IMR-90 (cell line): ENCODE data around the gene PPM1M. TPM values are rescaled to one million over a fixed set of nuclear protein-coding genes. Genes with fewer than 3 reads are reported as not detected.

Experiments
- ATAC-seq: fragments of 200-7000 bp; cut with Tn5 transposase; 2 replicates; pipeline ENCODE4 v1.9.1; 2020; ENCODE audit warnings: low read depth, mild to moderate bottlenecking, moderate library complexity
- BruUV-seq: library from RNA; stranded (reverse); fragments of 400-500 nt; replicated peaks from 2 replicates; lab custom pipeline; 2021; lab: Mats Ljungman, UMichigan
- CTCF ChIA-PET: fragments of 300-600 bp; formaldehyde crosslinking; extraction: SDS; loops from one replicate; lab custom pipeline; 2021; ENCODE audit warnings: antibody characterized with exemption; lab: Yijun Ruan, JAX
- POLR2A ChIA-PET: fragments of 300-600 bp; sonication (Branson Sonifier 250); formaldehyde crosslinking; loops from one replicate; lab custom pipeline; 2022; ENCODE audit warnings: antibody characterized with exemption; ENCODE audit not compliant: unreplicated experiment; lab: Charles Lee
- DNase-seq: peaks from one replicate; pipeline ENCODE4 v3.0.0; 2013
- H2AFZ ChIP-seq: replicated peaks from 2 replicates; pipeline ENCODE3; 2013; ENCODE audit warnings: low read length, mild to moderate bottlenecking; ENCODE audit not compliant: poor library complexity
- H2AK5ac ChIP-seq: 2 replicates; pipeline ENCODE4 v1.6.1; 2013; ENCODE audit warnings: low read depth, low read length, inconsistent platforms
- H2AK9ac ChIP-seq: replicated peaks from 2 replicates; pipeline ENCODE3; 2013; ENCODE audit warnings: mild to moderate bottlenecking, low read depth, low read length, moderate library complexity; ENCODE audit not compliant: poor library complexity
- H2BK120ac ChIP-seq: 2 replicates; pipeline ENCODE4 v1.6.1; 2013; ENCODE audit warnings: low read depth, low read length, inconsistent platforms
- H2BK15ac ChIP-seq: 3 replicates; pipeline ENCODE4 v1.6.1; 2013; ENCODE audit warnings: low read depth, low read length, inconsistent platforms
- H2BK20ac ChIP-seq: 2 replicates; pipeline ENCODE4 v1.6.1; 2013; ENCODE audit warnings: low read depth, mild to moderate bottlenecking, inconsistent platforms, low read length, moderate library complexity
- H2BK5ac ChIP-seq: 2 replicates; pipeline ENCODE4 v1.6.1; 2013; ENCODE audit warnings: mild to moderate bottlenecking, low read depth, low read length, inconsistent platforms; ENCODE audit not compliant: poor library complexity, severe bottlenecking
- H3K14ac ChIP-seq: replicated peaks from 2 replicates; pipeline ENCODE4 v1.6.1; 2013; ENCODE audit warnings: low read depth, low read length, inconsistent platforms
- H3K18ac ChIP-seq: 2 replicates; pipeline ENCODE4 v1.6.1; 2013; ENCODE audit warnings: low read depth, low read length, control low read depth
- H3K23ac ChIP-seq: 2 replicates; pipeline ENCODE4 v1.6.1; 2013; ENCODE audit warnings: low read depth, low read length, inconsistent platforms
- H3K27ac ChIP-seq: 2 replicates; pipeline ENCODE4 v1.5.1; 2013; ENCODE audit warnings: mild to moderate bottlenecking, control low read depth, low read length; ENCODE audit not compliant: insufficient read depth
- H3K27me3 ChIP-seq: 2 replicates; pipeline ENCODE4 v1.6.1; 2013; ENCODE audit warnings: low read length; ENCODE audit not compliant: control insufficient read depth, insufficient read depth
- H3K36me3 ChIP-seq: 2 replicates; pipeline ENCODE4 v1.6.1; 2013; ENCODE audit warnings: low read length, mixed read lengths; ENCODE audit not compliant: control insufficient read depth, insufficient read depth
- H3K4ac ChIP-seq: 2 replicates; pipeline ENCODE4 v1.6.1; 2013; ENCODE audit warnings: low read depth, low read length, inconsistent platforms
- H3K4me1 ChIP-seq: 2 replicates; pipeline ENCODE4 v1.6.1; 2013; ENCODE audit warnings: low read length, mixed read lengths; ENCODE audit not compliant: control insufficient read depth, insufficient read depth
- H3K4me2 ChIP-seq: 2 replicates; pipeline ENCODE4 v1.6.1; 2013; ENCODE audit warnings: low read depth, mild to moderate bottlenecking, control low read depth, low read length, moderate library complexity
- H3K4me3 ChIP-seq: 2 replicates; pipeline ENCODE4 v1.5.1; 2013; ENCODE audit warnings: low read depth, mild to moderate bottlenecking, control low read depth, low read length, moderate library complexity; ENCODE audit not compliant: insufficient read depth
- H3K56ac ChIP-seq: 2 replicates; pipeline ENCODE4 v1.6.1; 2013; ENCODE audit warnings: low read length, inconsistent platforms; ENCODE audit not compliant: insufficient read depth; ENCODE audit errors: extremely low read depth
- H3K79me1 ChIP-seq, 2 experiments: 2 replicates each; pipeline ENCODE4 v1.6.1; 2013; ENCODE audit warnings: low read length in 2 of 2, inconsistent platforms in 1 of 2, low read depth in 1 of 2
- H3K9ac ChIP-seq: 2 replicates; pipeline ENCODE4 v1.6.1; 2013; ENCODE audit warnings: low read depth, low read length, control low read depth
- H3K9me1 ChIP-seq: 2 replicates; pipeline ENCODE4 v1.6.1; 2013; ENCODE audit warnings: low read length, inconsistent platforms; ENCODE audit not compliant: insufficient read depth
- H3K9me3 ChIP-seq: 2 replicates; pipeline ENCODE4 v1.6.1; 2013; ENCODE audit warnings: low read length; ENCODE audit not compliant: control insufficient read depth, insufficient read depth
- H4K20me1 ChIP-seq: 2 replicates; pipeline ENCODE4 v1.6.1; 2013; ENCODE audit warnings: low read length, inconsistent platforms; ENCODE audit not compliant: insufficient read depth
- H4K5ac ChIP-seq: 2 replicates; pipeline ENCODE4 v1.6.1; 2013; ENCODE audit warnings: mild to moderate bottlenecking, low read depth, low read length, control low read depth
- H4K8ac ChIP-seq, 2 experiments: 2 replicates each; pipeline ENCODE4 v1.6.1; 2013; ENCODE audit warnings: low read depth in 2 of 2, low read length in 2 of 2, control low read depth in 1 of 2, inconsistent platforms in 1 of 2
- H4K91ac ChIP-seq: 2 replicates; pipeline ENCODE4 v1.6.1; 2013; ENCODE audit warnings: low read depth, low read length, inconsistent platforms; ENCODE audit not compliant: insufficient read depth
- CEBPB ChIP-seq: IDR thresholded peaks from 2 replicates; pipeline ENCODE4 v1.6.1; 2012; ENCODE audit warnings: low read depth, low read length, improper control_type of control experiment
- CHD1 ChIP-seq: IDR thresholded peaks from 2 replicates; pipeline ENCODE4 v1.6.1; 2012; ENCODE audit warnings: low read depth, low read length, improper control_type of control experiment
- FOS ChIP-seq: fragments of 150-350 bp; IDR thresholded peaks from 2 replicates; pipeline ENCODE4 v1.6.1; 2016; ENCODE audit warnings: low read depth, low read length
- MAZ ChIP-seq: IDR thresholded peaks from 2 replicates; pipeline ENCODE4 v1.6.1; 2012; ENCODE audit warnings: low read depth, mild to moderate bottlenecking, low read length, improper control_type of control experiment, moderate library complexity, borderline replicate concordance
- MXI1 ChIP-seq: IDR thresholded peaks from 2 replicates; pipeline ENCODE4 v1.6.1; 2012; ENCODE audit warnings: low read depth, mild to moderate bottlenecking, low read length, moderate library complexity, borderline replicate concordance
- POLR2A ChIP-seq: IDR thresholded peaks from 2 replicates; pipeline ENCODE4 v1.6.1; 2012; ENCODE audit warnings: mild to moderate bottlenecking, low read depth, low read length
- RAD21 ChIP-seq: IDR thresholded peaks from 2 replicates; pipeline ENCODE4 v1.6.1; 2012; ENCODE audit warnings: low read length, improper control_type of control experiment
- RCOR1 ChIP-seq: IDR thresholded peaks from 2 replicates; pipeline ENCODE4 v1.6.1; 2012; ENCODE audit warnings: mild to moderate bottlenecking, low read length, improper control_type of control experiment; ENCODE audit not compliant: insufficient replicate concordance
- RFX5 ChIP-seq: IDR thresholded peaks from 2 replicates; pipeline ENCODE4 v1.8.0; 2012; ENCODE audit warnings: low read depth, mild to moderate bottlenecking, low read length, moderate library complexity
- SMC3 ChIP-seq: fragments of 150-350 bp; IDR thresholded peaks from 2 replicates; pipeline ENCODE4 v1.6.1; 2016; ENCODE audit warnings: low read depth, mild to moderate bottlenecking, antibody characterized with exemption, low read length, moderate library complexity
- WGBS, 2 experiments: methylation state at CpG; one replicate each; pipeline versions ENCODE4 v1.1.5 to v1.1.7; 2013; ENCODE audit warnings: missing lambda C conversion rate in 2 of 2; ENCODE audit not compliant: insufficient read length in 1 of 2; ENCODE audit errors: extremely low coverage in 2 of 2; 5-methylcytosine and 5-hydroxymethylcytosine counted together
- dilution Hi-C: fragments of 300-500 bp; cut with HindIII; formaldehyde crosslinking; loops from one replicate; pipeline ENCODE4 v1.14.3; 2018; ENCODE audit warnings: low sequenced_read_pairs; ENCODE audit not compliant: unreplicated experiment
- in situ Hi-C: fragments of 300-500 bp; cut with MboI; formaldehyde crosslinking; loops from 3 replicates; pipeline ENCODE4 v1.14.3; 2019; ENCODE audit warnings: low sequenced_read_pairs, inconsistent platforms, mixed read lengths
- intact Hi-C: fragments of 100-400 bp; cut with micrococcal nuclease; formaldehyde crosslinking; loops from 2 replicates; pipeline ENCODE4 v1.10.0; 2022
- polyA plus RNA-seq, 3 experiments: library from polyadenylated mRNA; depleted of rRNA; stranded (reverse); fragments of >200 nt; gene quantifications; 2 replicates each; pipeline ENCODE4 v1.2.3, GENCODE V29; 2012; ENCODE audit warnings: low replicate concordance in 1 of 3
- total RNA-seq: library from RNA; depleted of rRNA; stranded (reverse); fragments of >200 nt; gene quantifications from 2 replicates; pipeline ENCODE4 v1.2.3, GENCODE V29; 2012
- TF ChIP-seq, protein P1 (sequence below): fragments of 150-350 bp; IDR thresholded peaks from 2 replicates; pipeline ENCODE4 v1.6.1; 2017; ENCODE audit warnings: mild to moderate bottlenecking, antibody characterized with exemption, low read length, low read depth
- TF ChIP-seq, protein P2 (sequence below): fragments of 150-350 bp; IDR thresholded peaks from 2 replicates; pipeline ENCODE4 v1.6.1; 2016; ENCODE audit warnings: low read depth, mild to moderate bottlenecking, low read length, moderate library complexity, borderline replicate concordance
- TF ChIP-seq, protein P3 (sequence below): conservative IDR thresholded peaks from 2 replicates; pipeline ENCODE4 v1.5.1; 2012; ENCODE audit warnings: mild to moderate bottlenecking, low read depth, low read length, improper control_type of control experiment

Gene PPM1M
- total and polyA plus RNA-seq, 2 of the 4 experiments (the other 2 are of a cell fraction): 12.2 to 18.1 TPM

DNA sequence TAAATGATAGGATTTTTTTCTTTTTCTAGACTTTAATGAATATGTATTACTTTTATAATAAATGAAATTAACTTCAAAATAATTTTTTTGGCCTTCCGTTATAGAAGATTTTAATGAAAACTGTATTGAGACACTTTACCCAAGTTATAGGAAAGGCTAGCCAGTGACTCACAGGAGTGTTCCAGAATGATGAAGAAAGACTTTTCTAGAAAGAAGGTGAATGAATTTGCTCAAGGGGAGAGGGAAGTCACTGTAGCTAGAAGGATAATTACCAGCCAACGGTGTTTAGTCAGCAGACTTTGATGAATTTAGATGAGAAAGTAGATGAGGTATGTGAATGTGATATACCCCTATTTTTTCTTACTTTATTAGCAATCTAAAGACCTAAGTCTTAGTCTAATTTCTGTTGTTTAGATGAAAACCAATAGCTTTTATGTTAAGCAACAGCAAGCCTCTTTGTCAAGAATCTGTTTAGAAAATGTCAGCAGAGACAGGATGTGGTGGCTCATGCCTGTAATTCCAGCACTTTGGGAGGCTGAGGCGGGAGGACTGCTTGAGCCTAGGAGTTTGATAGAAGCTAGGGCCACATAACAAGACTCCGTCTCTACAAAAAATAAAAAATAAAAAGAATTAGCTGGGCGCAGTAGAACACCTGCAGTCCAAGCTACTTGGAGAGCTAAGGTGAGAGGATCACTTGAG lies 44.4 kb upstream of the PPM1M start:
- Histone ChIP-seq H3K27me3 (no peaks in the 10 kb centered on the region), H3K27ac (no peak overlapping the region), H3K14ac (peak overlapping the region; percentile 51), H3K36me3 (peaks cover 44% of the 10 kb centered on the region), H3K9ac (no peak overlapping the region), H2BK5ac (peak overlapping the region; percentile 31), H2BK20ac (no peak overlapping the region), H4K8ac (0 out of 4 replicates have a peak overlapping the region, but pooled peaks of 1 of the 2 experiments have one; percentile 30), H3K9me3 (no peaks in the 10 kb centered on the region), H3K23ac (peak overlapping the region; percentile 61; the same call in 1 of the 2 replicates), H3K18ac (no peak overlapping the region; the same call in 1 of the 2 replicates), H3K56ac (no peak overlapping the region), H3K4me1 (peaks cover 20% of the 10 kb centered on the region), H2AFZ (no peak overlapping the region), H4K5ac (no peak overlapping the region), H3K79me1 (peaks cover 29 to 75% of the 10 kb centered on the region in 2 experiments), H2AK5ac (0 out of 2 replicates have a peak overlapping the region, but pooled peaks have one; percentile 52), H3K4ac (no peak overlapping the region; the same call in 1 of the 2 replicates), H4K91ac (no peak overlapping the region), H3K9me1 (peaks cover 25% of the 10 kb centered on the region), H2BK15ac (no peak overlapping the region), H4K20me1 (peaks cover 12% of the 10 kb centered on the region), H2AK9ac (no peak overlapping the region), H2BK120ac (0 out of 2 replicates have a peak overlapping the region, but pooled peaks have one; percentile 32), H3K4me3 (no peak overlapping the region), H3K4me2 (no peak overlapping the region; the same call in 1 of the 2 replicates)
- dilution Hi-C loops: no loop called here
- TF ChIP-seq CEBPB: no peak
- TF ChIP-seq, protein P1, sequence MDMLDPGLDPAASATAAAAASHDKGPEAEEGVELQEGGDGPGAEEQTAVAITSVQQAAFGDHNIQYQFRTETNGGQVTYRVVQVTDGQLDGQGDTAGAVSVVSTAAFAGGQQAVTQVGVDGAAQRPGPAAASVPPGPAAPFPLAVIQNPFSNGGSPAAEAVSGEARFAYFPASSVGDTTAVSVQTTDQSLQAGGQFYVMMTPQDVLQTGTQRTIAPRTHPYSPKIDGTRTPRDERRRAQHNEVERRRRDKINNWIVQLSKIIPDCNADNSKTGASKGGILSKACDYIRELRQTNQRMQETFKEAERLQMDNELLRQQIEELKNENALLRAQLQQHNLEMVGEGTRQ: no peak
- TF ChIP-seq, protein P2, sequence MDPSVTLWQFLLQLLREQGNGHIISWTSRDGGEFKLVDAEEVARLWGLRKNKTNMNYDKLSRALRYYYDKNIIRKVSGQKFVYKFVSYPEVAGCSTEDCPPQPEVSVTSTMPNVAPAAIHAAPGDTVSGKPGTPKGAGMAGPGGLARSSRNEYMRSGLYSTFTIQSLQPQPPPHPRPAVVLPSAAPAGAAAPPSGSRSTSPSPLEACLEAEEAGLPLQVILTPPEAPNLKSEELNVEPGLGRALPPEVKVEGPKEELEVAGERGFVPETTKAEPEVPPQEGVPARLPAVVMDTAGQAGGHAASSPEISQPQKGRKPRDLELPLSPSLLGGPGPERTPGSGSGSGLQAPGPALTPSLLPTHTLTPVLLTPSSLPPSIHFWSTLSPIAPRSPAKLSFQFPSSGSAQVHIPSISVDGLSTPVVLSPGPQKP: no peak
- TF ChIP-seq RFX5: no peak
- TF ChIP-seq SMC3: no peak
- TF ChIP-seq CHD1: no peak
- no peak for TF ChIP-seq RCOR1
- TF ChIP-seq MXI1: no peak
- no peak for TF ChIP-seq RAD21
- TF ChIP-seq MAZ: no peak
- TF ChIP-seq POLR2A: no peak
- no peak for TF ChIP-seq FOS
- TF ChIP-seq, protein P3, sequence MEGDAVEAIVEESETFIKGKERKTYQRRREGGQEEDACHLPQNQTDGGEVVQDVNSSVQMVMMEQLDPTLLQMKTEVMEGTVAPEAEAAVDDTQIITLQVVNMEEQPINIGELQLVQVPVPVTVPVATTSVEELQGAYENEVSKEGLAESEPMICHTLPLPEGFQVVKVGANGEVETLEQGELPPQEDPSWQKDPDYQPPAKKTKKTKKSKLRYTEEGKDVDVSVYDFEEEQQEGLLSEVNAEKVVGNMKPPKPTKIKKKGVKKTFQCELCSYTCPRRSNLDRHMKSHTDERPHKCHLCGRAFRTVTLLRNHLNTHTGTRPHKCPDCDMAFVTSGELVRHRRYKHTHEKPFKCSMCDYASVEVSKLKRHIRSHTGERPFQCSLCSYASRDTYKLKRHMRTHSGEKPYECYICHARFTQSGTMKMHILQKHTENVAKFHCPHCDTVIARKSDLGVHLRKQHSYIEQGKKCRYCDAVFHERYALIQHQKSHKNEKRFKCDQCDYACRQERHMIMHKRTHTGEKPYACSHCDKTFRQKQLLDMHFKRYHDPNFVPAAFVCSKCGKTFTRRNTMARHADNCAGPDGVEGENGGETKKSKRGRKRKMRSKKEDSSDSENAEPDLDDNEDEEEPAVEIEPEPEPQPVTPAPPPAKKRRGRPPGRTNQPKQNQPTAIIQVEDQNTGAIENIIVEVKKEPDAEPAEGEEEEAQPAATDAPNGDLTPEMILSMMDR: no peak
- ChIA-PET CTCF (interaction anchor here (1.3 kb wide), 1 partner anchor 138 kb away, joined by 4 read pairs; no protein-coding TSS in a partner anchor), POLR2A (interaction anchor here (1.2 kb wide), 1 partner anchor 8 kb away, joined by 4 read pairs; no protein-coding TSS in a partner anchor)
- peak; percentile 33 for DNase-seq
- no CpG with 5 or more reads among the region's 5 CpGs for WGBS, 2 experiments
- no TSS peak for BruUV-seq
- intact Hi-C loops: no loop called here
- in situ Hi-C loops: no loop called here
- no peak for ATAC-seq
